MCF 10A (cell line): ENCODE results near the gene ACSM2A. TPM values are rescaled to one million over a fixed set of nuclear protein-coding genes. Genes with fewer than 3 reads are reported as not detected.

Source experiments
- total RNA-seq: library from RNA; stranded (reverse); gene quantifications from 2 replicates; pipeline ENCODE4 v1.2.3, GENCODE V29; 2022

Gene ACSM2A
- total RNA-seq, 1 experiment from 2014 or later = not detected

Other genes starting within 250 kb of the ACSM2A start
- not detected in 2 replicates for gene GP2, start 124.0 kb upstream of the ACSM2A start, total RNA-seq
- gene UMOD, start 98.8 kb upstream of the ACSM2A start, total RNA-seq = not detected in 2 replicates
- gene PDILT, start 46.8 kb upstream of the ACSM2A start, total RNA-seq = not detected in 2 replicates
- 0.22 and 0.54 TPM in 2 replicates for gene ACSM5, start 42.0 kb upstream of the ACSM2A start, total RNA-seq
- not detected in 2 replicates for gene ACSM2B, start 124.8 kb downstream of the ACSM2A start, total RNA-seq
- not detected in 2 replicates for gene ACSM1, start 246.2 kb downstream of the ACSM2A start, total RNA-seq